ENCODE results near the gene RELN.
"Not testable (repeated sequence)": the region's sequence is repeated elsewhere in the genome, so short reads cannot be mapped to it uniquely, and the experiment has no call there.

Gene RELN

GRCh38 chr7:103824251-103824650 is 165.2 kb downstream of the RELN start:
- no peak for DNase-seq

- no peak for DNase-seq
These were observed 166.4 kb downstream of the RELN start for GRCh38 chr7:103823084-103823483.

DNA sequence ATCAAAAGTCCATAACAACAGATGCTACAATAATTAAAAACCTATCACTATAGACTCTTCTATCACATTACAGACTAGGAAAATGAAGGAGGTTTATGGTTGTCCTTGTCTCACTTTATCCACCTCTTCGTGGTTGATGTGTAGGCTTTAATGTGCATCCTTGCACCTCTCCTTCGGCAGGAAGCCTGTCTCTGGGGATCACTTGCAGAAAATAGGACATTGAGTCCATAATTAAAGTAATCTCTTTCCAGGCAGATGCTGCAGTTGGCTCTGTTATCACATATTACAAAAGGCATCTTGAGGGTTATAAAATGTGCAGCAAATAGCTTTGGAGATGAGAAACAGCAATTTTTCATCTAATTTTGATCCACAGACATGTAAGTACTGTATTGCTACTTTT is 168.4 kb downstream of the RELN start:
- no peak for DNase-seq

DNA sequence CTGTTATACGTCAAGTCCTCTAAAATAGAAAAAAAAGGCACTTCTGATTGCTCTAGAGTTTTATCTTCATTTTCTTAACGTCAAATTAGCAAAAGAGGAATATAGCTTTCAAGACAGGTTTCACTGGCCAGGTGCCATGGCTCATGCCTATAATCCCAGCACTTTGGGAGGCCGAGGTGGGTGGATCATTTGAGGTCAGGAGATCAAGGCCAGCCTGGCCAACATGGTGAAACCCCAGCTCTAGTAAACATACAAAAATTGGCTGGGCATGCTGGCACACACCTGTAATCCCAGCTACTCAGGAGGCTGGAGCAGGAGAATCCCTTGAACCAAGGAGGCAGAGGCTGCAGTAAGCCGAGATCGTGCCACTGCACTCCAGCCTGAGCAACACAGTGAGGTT is 173.5 kb downstream of the RELN start:
- not testable (repeated sequence) for DNase-seq

DNA sequence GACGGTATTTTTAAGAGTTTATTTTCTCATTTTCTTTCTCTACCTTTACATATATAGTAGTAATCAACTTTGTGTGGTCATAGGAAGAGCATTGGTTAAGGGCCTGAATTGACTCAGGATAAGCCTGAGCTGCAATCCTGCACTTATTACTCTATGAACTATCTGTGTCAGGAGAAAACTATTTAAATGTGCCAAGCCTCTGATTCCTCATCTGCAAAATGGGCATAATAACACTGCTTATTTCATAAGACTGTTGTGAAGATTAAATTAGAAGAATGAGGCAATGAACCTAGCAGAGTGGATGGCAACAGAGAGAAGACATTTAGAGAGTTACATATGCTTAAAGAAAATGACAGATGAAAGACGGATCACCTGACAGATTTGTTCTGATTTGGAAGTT is 175.5 kb downstream of the RELN start:
- DNase-seq = no peak

GRCh38 chr7:103811997-103812396 is 177.5 kb downstream of the RELN start:
- peak; percentile 30 for DNase-seq

- DNase-seq = no peak
These were observed 178.2 kb downstream of the RELN start for GRCh38 chr7:103811290-103811689.

- DNase-seq = no peak
These were observed 179.2 kb downstream of the RELN start for GRCh38 chr7:103810112-103810744.

GRCh38 chr7:103809229-103809994 is 180.0 kb downstream of the RELN start:
- DNase-seq = no peak

DNA sequence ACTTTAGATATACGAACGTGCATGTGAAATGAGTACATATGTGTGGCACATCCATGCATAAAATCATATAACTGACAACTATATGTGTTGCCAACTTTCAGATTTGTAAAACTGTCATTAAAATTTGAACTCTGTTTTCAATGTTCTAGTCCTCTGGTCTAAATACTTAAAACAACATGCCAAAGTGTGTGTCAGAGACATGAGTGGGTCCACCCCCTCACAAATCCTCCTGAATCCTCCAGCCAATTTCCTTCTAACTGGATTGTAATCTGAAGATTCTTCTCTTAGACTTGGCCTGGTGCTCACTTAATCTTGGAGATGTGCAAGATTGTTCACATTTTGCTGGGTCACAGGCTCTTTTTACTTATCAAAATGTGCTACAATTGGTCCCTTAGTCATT is 184.1 kb downstream of the RELN start:
- no peak for DNase-seq

DNA sequence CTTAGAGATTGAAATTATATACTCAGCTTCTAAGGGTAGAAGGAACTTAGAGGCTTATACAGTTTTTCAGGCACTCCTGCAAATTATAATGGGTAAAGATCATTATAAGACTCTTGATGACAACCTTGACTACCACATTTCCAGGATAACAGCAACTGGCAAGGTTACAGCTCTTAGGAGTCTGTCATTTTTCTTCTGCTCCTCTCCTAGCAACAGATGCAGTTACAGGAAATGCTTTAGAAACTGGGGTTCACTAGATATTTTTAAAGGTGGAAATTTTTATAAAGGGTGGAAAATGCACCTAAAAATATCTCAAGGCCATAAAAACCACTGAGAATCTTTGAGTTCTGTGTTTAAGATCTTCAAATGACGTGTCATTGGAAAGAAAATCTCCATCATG is 185.8 kb downstream of the RELN start:
- DNase-seq = no peak

DNA sequence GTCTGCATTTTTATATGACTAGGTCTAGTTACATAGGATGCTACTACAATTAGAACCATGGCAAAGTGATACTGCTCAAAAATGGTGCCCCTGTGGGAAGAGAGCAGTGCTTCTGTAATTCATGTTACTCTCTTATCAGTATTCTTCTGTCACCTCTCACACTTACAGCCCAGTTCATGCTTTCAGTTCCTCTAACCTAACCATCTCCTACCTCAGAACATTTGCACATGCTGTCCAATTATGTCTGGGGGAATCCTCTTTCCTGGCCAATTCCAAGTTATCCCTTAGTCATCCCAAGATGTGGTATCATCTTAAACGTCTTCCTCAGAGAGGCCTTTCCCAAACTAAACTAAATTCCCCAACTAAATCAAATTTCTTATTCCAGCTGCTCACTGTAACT is 190.2 kb downstream of the RELN start:
- no peak for DNase-seq

DNA sequence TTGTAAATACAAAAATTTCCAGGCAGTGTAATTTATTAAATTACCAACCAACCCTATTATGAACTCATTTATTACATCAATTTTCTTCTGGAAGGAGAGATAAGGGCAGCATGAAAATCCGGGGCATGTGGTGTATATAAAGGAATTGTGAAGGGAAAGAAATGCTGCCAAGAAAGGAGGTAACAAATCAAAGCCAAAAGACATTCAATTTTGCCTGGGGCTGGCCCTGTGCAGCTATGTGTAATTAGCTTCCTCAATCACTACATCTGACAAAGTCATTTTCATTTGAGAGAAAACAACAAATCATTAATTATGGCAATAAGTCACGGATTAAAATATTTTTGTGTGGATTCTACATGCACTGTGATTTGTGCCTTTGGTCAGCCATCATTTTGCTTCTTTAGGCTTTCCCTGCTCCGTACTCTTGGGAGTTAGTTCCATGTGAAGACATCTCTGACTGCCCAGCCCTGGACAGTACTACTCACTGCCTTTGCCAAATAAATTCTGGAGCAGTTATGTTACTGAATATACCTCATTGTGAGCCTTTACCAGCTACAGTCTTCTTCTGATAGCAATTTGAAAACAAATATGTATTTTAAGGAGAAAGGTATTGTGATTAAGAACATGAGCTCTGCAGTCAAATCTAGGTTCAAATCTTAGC is 191.7 kb downstream of the RELN start:
- no peak for DNase-seq

GRCh38 chr7:103796327-103796962 is 193.0 kb downstream of the RELN start:
- no peak for DNase-seq

DNA sequence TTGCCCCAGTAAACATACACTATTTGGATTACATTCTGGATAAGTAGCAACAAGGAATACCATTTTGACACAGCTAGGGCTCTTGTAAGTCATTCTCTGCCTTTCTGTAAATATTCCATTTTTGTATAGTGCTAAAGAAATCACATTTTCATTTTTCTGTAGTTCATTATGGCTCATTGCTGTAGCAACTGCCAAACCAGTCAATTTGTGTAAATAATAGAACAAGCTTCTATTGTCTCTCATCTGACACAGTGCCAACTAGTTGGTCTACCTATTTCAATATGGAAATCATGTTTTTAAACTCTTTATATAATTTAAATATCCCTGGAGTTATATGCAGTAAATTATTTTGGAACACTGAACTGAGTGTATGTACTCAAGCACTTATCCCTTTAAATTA is 193.7 kb downstream of the RELN start:
- DNase-seq = no peak

GRCh38 chr7:103795107-103795506 is 194.4 kb downstream of the RELN start:
- DNase-seq = no peak

DNA sequence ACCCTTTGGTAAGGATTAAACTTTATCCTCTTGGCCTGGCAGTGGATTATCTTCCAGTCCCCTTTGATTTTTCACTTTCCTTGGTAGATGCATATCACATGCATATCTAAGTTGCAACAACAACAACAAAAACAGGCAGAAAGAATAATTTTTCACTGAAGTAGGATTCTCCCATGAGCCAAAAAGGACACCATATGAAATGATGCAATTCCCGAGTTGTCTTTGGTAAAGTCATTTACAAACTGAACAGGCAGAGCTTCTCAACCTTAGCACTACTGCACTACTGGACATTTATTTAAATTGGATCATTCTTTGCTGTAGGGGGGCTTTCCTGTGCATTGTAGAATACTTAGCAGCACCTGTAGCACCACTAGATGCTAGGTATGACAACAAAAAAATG is 195.0 kb downstream of the RELN start:
- no peak for DNase-seq

- no peak for DNase-seq
These were observed 195.8 kb downstream of the RELN start for GRCh38 chr7:103793614-103794013.

GRCh38 chr7:103791894-103792293 is 197.6 kb downstream of the RELN start:
- no peak for DNase-seq

DNA sequence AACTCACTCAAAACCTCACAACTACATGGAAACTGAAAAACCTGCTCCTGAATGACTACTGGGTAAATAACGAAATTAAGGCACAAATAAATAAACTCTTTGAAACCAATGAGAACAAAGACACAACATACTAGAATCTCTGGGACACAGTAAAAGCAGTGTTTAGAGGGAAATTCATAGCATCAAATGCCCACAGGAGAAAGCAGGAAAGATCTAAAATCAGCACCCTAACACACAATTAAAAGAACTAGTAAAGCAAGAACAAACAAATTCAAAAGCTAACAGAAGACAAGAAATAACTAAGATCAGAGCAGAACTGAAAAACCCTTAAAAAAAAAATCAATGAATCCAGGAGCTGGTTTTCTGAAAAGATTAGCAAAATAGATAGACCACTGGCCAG is 202.4 kb downstream of the RELN start:
- not testable (repeated sequence) for DNase-seq

DNA sequence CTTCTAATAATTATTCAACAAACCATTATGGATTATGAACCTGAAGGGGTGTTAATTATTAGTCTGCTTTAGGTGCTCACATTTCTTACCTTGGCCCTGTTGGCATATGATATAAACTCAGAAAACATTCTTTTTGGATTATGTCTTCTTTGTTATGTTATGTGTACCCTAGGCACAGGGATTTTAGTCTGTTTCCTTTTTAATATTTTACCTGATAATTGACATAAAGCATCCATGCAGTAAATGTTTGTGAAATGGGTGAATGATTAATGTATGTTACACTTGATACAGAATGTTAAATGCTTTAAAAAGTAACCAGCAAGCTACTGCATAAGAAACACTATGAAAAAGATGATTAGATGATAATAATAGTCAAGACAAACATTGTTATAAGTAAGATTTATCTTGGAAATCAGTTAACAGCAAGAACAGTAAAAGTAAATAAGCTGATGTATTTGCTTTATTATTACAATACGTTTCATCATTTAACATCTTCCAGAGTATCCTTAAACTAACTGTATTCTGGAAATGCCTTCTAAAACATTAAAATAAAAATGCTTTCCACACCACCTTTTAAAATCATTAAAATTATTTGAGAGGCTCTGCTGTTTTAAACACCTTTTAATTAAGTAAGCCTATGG is 204.7 kb downstream of the RELN start:
- DNase-seq = no peak

- no peak for DNase-seq
These were observed 208.0 kb downstream of the RELN start for GRCh38 chr7:103781409-103781808.

GRCh38 chr7:103780561-103780960 is 208.9 kb downstream of the RELN start:
- DNase-seq = not testable (repeated sequence)
